HepG2 (cell line): ENCODE measurements around the gene MSI2. TPM values are rescaled to one million over a fixed set of nuclear protein-coding genes. Genes with fewer than 3 reads are reported as not detected.

ENCODE experiments used
- CBX2 ChIP-seq, 2 experiments: fragments of 200-600 bp in 1 of 2; sonication (generic); formaldehyde crosslinking in 1 of 2; IDR thresholded peaks; 2 replicates each; pipeline versions ENCODE4 v1.7.0 to v1.8.1; 2018 to 2022; ENCODE audit warnings: low read depth in 2 of 2, low read length in 1 of 2, mild to moderate bottlenecking in 1 of 2, missing genetic modification reagents in 1 of 2
- GTF3A ChIP-seq: sonication (generic); formaldehyde crosslinking; conservative IDR thresholded peaks from 2 replicates; pipeline ENCODE4 v1.4.0; 2020; ENCODE audit warnings: mild to moderate bottlenecking, missing genetic modification reagents
- ISL2 ChIP-seq: sonication (generic); formaldehyde crosslinking; IDR thresholded peaks from 2 replicates; pipeline ENCODE4 v1.5.0; 2020; ENCODE audit warnings: missing genetic modification reagents
- MEF2D ChIP-seq: sonication (generic); formaldehyde crosslinking; IDR thresholded peaks from 2 replicates; pipeline ENCODE4 v1.5.1; 2020; ENCODE audit warnings: mild to moderate bottlenecking, missing genetic modification reagents
- PHF8 ChIP-seq: sonication (generic); formaldehyde crosslinking; IDR thresholded peaks from 2 replicates; pipeline ENCODE4 v1.5.0; 2020; ENCODE audit warnings: missing genetic modification reagents
- SNAI1 ChIP-seq: sonication (generic); formaldehyde crosslinking; IDR thresholded peaks from 2 replicates; pipeline ENCODE4 v1.5.0; 2020; ENCODE audit warnings: mild to moderate bottlenecking, missing genetic modification reagents, borderline replicate concordance
- STAT5B ChIP-seq: sonication (generic); formaldehyde crosslinking; IDR thresholded peaks from 2 replicates; pipeline ENCODE4 v1.4.0; 2020; ENCODE audit warnings: missing genetic modification reagents
- TBP ChIP-seq: sonication (generic); formaldehyde crosslinking; IDR thresholded peaks from 2 replicates; pipeline ENCODE4 v1.5.0; 2020; ENCODE audit warnings: missing genetic modification reagents
- ZNF205 ChIP-seq: IDR thresholded peaks from 2 replicates; pipeline ENCODE4 v1.6.1; 2018; ENCODE audit warnings: missing biosample characterization, missing genetic modification reagents
- ZNF382 ChIP-seq: sonication (generic); formaldehyde crosslinking; IDR thresholded peaks from 2 replicates; pipeline ENCODE4 v1.5.0; 2020; ENCODE audit warnings: missing genetic modification reagents, mild to moderate bottlenecking, borderline replicate concordance
- ZNF550 ChIP-seq: sonication (generic); formaldehyde crosslinking; IDR thresholded peaks from 2 replicates; pipeline ENCODE4 v1.4.0; 2020; ENCODE audit warnings: mild to moderate bottlenecking, missing genetic modification reagents, borderline replicate concordance
- ZNF589 ChIP-seq: sonication (generic); formaldehyde crosslinking; conservative IDR thresholded peaks from 2 replicates; pipeline ENCODE4 v1.8.0; 2022; ENCODE audit warnings: mild to moderate bottlenecking, moderate library complexity, missing genetic modification reagents
- ZNF629 ChIP-seq: sonication (generic); formaldehyde crosslinking; conservative IDR thresholded peaks from 2 replicates; pipeline ENCODE4 v1.5.0; 2020; ENCODE audit warnings: missing genetic modification reagents
- polyA plus RNA-seq, 8 experiments: library from polyadenylated mRNA; depleted of rRNA in 3 of 8; stranded (reverse) in 7 of 8; unstranded in 1 of 8; fragments of >200 nt; fragmentation: Illumina TruSeq in 4 of 8; extraction: Trizol in 4 of 8; gene quantifications; 2 replicates each; pipeline versions ENCODE4 v1.2.1 to v1.2.3, GENCODE V29; 2011 to 2016; ENCODE audit warnings: low read depth in 4 of 8, missing spikeins in 1 of 8, mixed read lengths in 1 of 8; ENCODE audit not compliant: insufficient read depth in 1 of 8
- total RNA-seq, 5 experiments: library from RNA; depleted of rRNA; stranded (reverse); fragments of >200 nt; fragmentation: Illumina TruSeq; extraction: Trizol; gene quantifications; 2 replicates each; pipeline ENCODE4 v1.2.3, GENCODE V29; 2016; ENCODE audit warnings: low read depth in 1 of 5
- TF ChIP-seq, protein P1 (sequence below): sonication (generic); formaldehyde crosslinking; conservative IDR thresholded peaks from 2 replicates; pipeline ENCODE4 v1.8.0; 2022; ENCODE audit warnings: missing genetic modification reagents
- TF ChIP-seq, protein P2 (sequence below): fragments of 450-650 bp; IDR thresholded peaks from 2 replicates; pipeline ENCODE4 v1.6.1; 2016
- TF ChIP-seq, protein P3 (sequence below): sonication (generic); IDR thresholded peaks from 2 replicates; pipeline ENCODE4 v1.6.1; 2016; ENCODE audit warnings: low read depth, borderline replicate concordance
- TF ChIP-seq, protein P4 (sequence below): sonication (generic); formaldehyde crosslinking; IDR thresholded peaks from one replicate; pipeline ENCODE4 v1.5.1; 2020; ENCODE audit warnings: mild to moderate bottlenecking, missing genetic modification reagents; ENCODE audit errors: not compliant biosample characterization

Gene MSI2
- total and polyA plus RNA-seq, 2 of the 13 experiments (the other 11 are each of a cell fraction or from before 2014, with no cell fraction given) = 77.5 to 78.4 TPM

DNA sequence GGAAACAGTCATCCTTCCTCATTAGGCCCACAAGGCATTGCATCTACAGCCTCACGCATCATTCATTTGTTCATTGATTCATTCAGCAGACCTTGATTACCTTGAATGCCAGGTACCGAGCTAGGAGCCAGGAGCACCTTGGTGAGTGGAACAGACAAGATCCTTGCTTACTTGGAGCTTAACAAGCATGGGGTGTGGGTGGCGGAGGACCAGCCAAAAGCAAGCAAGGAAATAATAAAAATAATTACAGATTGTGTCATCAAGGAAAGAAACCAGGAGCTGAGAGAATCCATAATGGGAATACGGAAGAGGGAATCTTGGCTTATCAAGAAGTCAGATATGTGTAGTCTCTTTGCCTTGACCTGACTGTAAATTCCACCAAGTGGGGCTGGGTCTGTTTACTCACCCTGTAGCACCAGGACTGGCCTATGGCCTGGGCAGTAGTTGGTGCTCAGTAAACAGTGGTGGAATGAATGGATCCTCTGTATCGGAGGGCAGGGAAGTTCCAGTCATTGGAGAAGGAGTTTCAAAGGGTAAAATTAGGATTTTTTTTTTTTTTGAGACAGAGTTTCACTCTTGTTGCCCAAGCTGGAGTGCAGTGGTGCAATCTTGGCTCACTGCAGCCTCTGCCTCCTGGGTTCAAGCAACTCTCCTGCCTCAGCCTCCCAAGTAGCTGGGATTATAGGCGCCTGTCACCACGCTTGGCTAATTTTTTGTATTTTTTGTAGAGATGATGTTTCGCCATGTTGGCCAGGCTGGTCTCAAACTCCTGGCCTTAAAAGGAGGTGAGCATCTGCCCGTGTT is 157.7 kb downstream of the MSI2 start (continued):
- TF ChIP-seq ISL2 = peak; percentile 97
- TF ChIP-seq ZNF589 = no peak; the same call in 1 of the 2 replicates
- TF ChIP-seq, protein P1, sequence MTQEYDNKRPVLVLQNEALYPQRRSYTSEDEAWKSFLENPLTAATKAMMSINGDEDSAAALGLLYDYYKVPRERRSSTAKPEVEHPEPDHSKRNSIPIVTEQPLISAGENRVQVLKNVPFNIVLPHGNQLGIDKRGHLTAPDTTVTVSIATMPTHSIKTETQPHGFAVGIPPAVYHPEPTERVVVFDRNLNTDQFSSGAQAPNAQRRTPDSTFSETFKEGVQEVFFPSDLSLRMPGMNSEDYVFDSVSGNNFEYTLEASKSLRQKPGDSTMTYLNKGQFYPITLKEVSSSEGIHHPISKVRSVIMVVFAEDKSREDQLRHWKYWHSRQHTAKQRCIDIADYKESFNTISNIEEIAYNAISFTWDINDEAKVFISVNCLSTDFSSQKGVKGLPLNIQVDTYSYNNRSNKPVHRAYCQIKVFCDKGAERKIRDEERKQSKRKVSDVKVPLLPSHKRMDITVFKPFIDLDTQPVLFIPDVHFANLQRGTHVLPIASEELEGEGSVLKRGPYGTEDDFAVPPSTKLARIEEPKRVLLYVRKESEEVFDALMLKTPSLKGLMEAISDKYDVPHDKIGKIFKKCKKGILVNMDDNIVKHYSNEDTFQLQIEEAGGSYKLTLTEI = no peak
- TF ChIP-seq, protein P2, sequence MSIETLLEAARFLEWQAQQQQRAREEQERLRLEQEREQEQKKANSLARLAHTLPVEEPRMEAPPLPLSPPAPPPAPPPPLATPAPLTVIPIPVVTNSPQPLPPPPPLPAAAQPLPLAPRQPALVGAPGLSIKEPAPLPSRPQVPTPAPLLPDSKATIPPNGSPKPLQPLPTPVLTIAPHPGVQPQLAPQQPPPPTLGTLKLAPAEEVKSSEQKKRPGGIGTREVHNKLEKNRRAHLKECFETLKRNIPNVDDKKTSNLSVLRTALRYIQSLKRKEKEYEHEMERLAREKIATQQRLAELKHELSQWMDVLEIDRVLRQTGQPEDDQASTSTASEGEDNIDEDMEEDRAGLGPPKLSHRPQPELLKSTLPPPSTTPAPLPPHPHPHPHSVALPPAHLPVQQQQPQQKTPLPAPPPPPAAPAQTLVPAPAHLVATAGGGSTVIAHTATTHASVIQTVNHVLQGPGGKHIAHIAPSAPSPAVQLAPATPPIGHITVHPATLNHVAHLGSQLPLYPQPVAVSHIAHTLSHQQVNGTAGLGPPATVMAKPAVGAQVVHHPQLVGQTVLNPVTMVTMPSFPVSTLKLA = no peak
- peak; percentile 68 for TF ChIP-seq ZNF629 (CRISPR knock-in tag)
- TF ChIP-seq PHF8 (CRISPR knock-in tag) = no peak
- TF ChIP-seq, protein P3, sequence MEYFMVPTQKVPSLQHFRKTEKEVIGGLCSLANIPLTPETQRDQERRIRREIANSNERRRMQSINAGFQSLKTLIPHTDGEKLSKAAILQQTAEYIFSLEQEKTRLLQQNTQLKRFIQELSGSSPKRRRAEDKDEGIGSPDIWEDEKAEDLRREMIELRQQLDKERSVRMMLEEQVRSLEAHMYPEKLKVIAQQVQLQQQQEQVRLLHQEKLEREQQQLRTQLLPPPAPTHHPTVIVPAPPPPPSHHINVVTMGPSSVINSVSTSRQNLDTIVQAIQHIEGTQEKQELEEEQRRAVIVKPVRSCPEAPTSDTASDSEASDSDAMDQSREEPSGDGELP = peak; percentile 65; the same call in 1 of the 2 replicates
- TF ChIP-seq ZNF205 (CRISPR knock-in tag) = peak; percentile 100
- TF ChIP-seq ZNF382 (CRISPR knock-in tag) = no peak
- no peak for TF ChIP-seq SNAI1 (CRISPR knock-in tag)
- TF ChIP-seq STAT5B (CRISPR knock-in tag) = no peak
- peak; percentile 90 for TF ChIP-seq MEF2D (CRISPR knock-in tag)
- no peak for TF ChIP-seq ZNF550 (CRISPR knock-in tag)
- no peak for TF ChIP-seq CBX2 (IDR thresholded peaks at IDR 0.05; ENCODE audit: low read depth, low read length)
- TF ChIP-seq CBX2 (CRISPR knock-in tag; IDR thresholded peaks at IDR 0.05; ENCODE audit: low read depth) = no peak
- TF ChIP-seq, protein P4, sequence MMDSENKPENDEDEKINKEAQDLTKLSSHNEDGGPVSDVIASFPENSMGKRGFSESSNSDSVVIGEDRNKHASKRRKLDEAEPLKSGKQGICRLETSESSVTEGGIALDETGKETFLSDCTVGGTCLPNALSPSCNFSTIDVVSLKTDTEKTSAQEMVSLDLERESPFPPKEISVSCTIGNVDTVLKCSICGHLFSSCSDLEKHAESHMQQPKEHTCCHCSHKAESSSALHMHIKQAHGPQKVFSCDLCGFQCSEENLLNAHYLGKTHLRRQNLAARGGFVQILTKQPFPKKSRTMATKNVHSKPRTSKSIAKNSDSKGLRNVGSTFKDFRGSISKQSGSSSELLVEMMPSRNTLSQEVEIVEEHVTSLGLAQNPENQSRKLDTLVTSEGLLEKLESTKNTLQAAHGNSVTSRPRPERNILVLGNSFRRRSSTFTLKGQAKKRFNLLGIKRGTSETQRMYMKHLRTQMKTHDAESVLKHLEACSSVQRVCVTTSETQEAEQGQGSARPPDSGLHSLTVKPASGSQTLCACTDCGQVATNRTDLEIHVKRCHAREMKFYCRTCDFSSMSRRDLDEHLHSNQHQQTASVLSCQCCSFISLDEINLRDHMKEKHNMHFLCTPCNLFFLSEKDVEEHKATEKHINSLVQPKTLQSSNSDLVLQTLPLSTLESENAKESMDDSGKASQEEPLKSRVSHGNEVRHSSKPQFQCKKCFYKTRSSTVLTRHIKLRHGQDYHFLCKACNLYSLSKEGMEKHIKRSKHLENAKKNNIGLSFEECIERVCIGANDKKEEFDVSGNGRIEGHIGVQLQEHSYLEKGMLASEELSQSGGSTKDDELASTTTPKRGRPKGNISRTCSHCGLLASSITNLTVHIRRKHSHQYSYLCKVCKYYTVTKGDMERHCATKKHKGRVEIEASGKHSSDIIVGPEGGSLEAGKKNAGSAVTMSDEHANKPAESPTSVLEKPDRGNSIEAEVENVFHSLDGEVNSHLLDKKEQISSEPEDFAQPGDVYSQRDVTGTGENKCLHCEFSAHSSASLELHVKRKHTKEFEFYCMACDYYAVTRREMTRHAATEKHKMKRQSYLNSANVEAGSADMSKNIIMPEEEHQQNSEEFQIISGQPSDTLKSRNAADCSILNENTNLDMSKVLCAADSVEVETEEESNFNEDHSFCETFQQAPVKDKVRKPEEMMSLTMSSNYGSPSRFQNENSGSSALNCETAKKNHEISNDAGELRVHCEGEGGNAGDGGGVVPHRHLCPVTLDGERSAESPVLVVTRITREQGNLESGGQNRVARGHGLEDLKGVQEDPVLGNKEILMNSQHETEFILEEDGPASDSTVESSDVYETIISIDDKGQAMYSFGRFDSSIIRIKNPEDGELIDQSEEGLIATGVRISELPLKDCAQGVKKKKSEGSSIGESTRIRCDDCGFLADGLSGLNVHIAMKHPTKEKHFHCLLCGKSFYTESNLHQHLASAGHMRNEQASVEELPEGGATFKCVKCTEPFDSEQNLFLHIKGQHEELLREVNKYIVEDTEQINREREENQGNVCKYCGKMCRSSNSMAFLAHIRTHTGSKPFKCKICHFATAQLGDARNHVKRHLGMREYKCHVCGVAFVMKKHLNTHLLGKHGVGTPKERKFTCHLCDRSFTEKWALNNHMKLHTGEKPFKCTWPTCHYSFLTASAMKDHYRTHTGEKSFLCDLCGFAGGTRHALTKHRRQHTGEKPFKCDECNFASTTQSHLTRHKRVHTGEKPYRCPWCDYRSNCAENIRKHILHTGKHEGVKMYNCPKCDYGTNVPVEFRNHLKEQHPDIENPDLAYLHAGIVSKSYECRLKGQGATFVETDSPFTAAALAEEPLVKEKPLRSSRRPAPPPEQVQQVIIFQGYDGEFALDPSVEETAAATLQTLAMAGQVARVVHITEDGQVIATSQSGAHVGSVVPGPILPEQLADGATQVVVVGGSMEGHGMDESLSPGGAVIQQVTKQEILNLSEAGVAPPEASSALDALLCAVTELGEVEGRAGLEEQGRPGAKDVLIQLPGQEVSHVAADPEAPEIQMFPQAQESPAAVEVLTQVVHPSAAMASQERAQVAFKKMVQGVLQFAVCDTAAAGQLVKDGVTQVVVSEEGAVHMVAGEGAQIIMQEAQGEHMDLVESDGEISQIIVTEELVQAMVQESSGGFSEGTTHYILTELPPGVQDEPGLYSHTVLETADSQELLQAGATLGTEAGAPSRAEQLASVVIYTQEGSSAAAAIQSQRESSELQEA (CRISPR knock-in tag) = peak; percentile 30
- no peak for TF ChIP-seq GTF3A (CRISPR knock-in tag)
- TF ChIP-seq TBP = no peak
